CD4-positive, alpha-beta T cell treated with Interleukin-6 for 4 hours (primary cell): ENCODE measurements around the gene ZFP3.
A peak's percentile ranks its signal among the peaks of the same experiment; 100 is the strongest.
"Not testable (repeated sequence)": the region's sequence is repeated elsewhere in the genome, so short reads cannot be mapped to it uniquely, and the experiment has no call there.

Source experiments
- DNase-seq: peaks from one replicate; pipeline ENCODE4 v3.0.0-alpha.2; 2020; ENCODE audit warnings: mixed read lengths

ZFP3 gene

GRCh38 chr17:5080591-5080990 lies 2.3 kb downstream of the ZFP3 start:
- no peak for DNase-seq

DNA sequence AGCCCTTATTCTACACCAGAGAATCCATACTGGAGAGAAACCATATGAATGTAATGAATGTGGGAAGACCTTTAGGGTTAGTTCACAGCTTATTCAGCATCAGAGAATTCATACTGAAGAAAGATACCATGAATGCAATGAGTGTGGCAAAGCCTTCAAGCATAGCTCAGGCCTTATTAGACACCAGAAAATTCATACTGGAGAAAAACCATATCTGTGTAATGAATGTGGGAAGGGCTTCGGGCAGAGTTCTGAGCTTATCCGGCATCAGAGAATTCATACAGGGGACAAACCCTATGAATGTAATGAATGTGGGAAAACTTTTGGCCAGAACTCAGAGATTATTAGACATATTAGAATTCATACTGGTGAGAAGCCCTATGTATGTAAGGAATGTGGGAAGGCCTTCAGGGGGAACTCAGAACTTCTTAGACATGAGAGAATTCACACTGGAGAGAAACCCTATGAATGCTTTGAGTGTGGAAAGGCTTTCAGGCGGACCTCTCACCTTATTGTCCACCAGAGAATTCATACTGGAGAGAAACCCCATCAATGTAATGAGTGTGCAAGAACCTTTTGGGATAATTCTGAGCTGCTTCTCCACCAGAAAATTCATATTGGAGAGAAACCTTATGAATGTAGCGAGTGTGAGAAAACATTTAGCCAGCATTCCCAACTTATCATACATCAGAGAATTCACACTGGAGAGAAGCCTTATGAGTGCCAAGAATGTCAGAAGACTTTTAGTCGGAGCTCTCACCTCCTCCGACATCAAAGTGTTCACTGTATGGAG lies 14.1 kb downstream of the ZFP3 start:
- DNase-seq = no peak

- DNase-seq = no peak
Observed at GRCh38 chr17:5096731-5097100, 18.4 kb downstream of the ZFP3 start.

DNA sequence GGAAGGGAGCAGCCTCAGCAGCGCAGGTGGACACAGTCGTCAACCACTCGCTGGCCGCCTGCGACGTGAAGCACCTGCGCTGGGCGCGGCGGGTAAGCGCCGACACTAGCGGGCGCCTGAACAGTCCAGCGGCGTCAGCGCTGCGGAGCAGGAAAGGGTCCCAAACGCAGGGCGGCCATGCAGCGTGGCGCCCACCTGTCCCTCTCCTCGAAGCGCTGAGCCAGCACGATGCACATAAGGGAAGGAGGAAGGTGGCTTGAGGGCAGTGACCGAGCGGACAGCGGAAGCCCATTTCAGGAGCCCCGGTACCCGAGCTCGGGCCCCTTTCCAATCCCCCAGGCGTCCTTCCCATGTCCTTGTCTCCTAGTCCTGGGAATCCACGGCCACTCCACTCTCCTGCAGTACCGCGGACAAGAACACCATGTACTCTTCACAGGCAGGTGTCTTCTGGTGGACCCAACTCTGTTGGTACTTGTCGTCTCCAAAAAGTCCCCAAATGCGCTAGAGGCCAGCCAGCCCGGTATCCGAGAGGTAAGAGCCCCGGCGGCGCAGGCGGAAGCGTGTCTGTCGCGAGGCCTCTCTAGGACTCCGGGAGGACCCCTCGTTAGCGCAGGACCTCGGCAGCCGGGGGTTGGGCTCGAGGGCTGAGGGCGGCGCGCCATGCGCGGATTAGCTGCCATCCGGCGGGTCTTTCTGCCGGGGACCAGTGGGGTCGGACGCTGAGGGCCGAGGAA lies 19.0 kb downstream of the ZFP3 start:
- peak; percentile 57 for DNase-seq

DNA sequence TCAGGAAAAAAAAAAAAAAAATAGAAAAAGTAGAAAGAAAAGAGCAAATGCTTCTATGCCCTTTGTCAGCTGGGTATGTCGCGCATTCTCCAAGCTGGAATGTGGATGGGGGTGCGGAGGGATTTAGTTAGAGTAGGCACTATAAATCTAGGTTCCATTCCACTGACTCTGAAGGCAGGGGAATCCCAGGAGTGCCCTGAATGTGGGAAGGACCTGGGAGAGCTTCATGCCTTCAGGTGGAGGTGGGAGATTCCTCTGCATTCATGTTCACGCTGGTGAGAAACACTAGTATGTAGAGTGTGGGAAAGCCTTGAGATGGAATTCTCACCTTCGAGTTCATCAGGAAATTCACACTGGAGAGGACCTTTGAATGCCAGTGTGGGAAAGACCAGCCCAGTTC lies 21.0 kb downstream of the ZFP3 start:
- no peak for DNase-seq

- DNase-seq = no peak
Observed at GRCh38 chr17:5100832-5101231, 22.6 kb downstream of the ZFP3 start.

DNA sequence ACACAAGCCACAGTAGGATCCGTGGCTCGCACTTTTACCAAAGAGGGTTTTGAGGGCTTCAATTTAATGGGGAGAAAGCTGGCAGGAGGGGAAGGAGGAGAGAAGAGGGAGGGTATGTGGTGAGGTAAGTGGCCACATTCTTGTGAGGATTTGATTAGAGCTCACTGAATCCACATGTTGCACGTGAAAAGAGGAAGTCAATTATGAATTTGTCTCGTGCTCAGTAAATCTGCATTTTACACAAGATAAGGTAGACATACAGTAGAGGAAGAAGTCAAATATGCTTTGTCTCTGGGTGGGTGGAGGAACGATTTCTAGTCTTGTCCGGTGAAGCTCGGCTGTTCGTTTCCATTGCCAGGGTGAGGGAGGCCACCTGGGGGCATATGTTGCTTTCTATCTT lies 32.5 kb downstream of the ZFP3 start:
- no peak for DNase-seq

GRCh38 chr17:5111402-5112204 lies 33.3 kb downstream of the ZFP3 start, which contains the start of gene ZNF232:
Gene ZNF232 (minus strand): TSS chr17:5111878. CDS start chr17:5111822, 56 bp downstream.
- peak; percentile 94 for DNase-seq

GRCh38 chr17:5115673-5116651 lies 37.7 kb downstream of the ZFP3 start, which contains the start of gene USP6:
Gene USP6 (plus strand): TSS chr17:5116032. CDS start chr17:5130368, 14,336 bp downstream.
- DNase-seq = no peak

DNA sequence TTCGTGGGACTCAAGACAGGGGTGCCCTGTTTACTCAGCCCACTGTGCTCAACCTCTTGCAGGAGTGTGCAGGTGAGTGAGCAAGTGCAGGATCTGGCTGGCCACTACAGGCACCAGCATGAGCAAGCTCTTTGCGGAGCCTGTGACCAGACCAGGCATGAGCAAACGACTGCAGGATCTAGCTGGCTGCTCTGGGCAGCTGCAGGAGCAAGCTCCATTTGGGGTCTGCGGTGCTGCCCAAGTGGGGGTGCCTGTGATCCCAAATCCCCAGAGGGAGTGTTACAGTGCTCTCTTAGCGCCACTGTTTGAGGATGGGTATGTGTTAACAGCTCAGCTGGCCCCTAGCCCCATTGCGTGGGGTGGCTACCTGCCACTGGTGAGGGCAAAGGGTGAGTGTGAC lies 40.0 kb downstream of the ZFP3 start:
- DNase-seq = no peak

DNA sequence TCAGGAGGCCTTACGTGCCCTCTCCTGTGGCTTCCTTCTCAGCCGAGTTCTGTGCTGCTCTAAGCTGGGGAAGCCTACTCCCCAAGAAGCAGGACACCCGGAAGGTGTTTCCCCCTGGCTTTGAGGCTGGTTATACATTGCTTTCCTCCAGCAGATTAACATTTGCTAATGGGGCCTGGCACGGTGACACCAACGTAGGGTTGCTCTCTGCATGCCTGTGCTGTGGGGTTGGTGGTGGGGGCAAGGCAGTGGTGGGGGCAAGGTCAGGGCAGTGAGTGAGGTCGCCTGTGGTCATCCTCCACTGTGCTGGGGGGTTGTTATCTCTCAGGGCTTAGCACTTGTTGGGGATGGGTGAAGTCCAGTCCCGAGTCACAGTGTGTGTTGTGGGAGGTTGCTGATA lies 41.8 kb downstream of the ZFP3 start:
- no peak for DNase-seq

GRCh38 chr17:5120436-5121185 lies 42.3 kb downstream of the ZFP3 start:
- not testable (repeated sequence) for DNase-seq

- no peak for DNase-seq
Observed at GRCh38 chr17:5121186-5121841, 43.0 kb downstream of the ZFP3 start.

- DNase-seq = not testable (repeated sequence)
Observed at GRCh38 chr17:5122056-5122455, 43.8 kb downstream of the ZFP3 start.

DNA sequence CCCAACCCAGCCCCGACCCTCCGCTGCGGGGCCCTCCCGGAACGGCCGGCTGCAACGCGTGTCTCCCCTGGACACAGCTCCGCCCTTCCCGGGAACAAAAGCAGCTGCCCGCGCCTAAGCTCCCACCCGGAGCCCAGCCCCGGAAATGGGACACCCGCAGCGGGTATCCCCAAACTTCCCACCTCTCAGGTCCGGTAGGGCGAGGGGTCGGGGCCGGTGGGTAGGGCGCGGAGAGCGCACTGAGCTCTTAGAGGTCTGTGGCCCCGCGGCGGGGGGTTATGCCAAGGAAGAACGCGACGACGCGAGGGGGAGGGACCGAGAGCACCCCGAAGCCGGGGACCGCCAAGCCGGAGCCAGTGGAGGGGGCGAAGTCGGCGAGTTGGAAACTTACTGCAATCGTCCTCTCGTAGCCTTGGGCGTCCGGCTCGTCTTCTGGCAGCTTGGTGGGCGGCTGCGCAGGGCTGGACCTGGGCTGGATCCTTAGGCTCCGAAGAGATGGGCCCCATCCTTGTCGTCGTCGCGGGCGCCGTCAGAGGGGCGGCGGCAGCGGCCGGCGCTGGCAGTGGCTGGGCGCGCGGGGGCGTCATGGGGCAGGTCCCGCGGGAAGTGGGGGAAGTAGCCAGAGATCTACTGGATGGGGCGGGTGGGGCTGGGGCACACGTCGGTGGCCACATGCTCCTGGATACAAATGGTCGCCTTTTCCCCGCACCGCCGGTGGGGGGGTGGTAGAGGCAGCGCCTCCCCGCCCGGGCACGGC lies 44.5 kb downstream of the ZFP3 start:
- DNase-seq = no peak

DNA sequence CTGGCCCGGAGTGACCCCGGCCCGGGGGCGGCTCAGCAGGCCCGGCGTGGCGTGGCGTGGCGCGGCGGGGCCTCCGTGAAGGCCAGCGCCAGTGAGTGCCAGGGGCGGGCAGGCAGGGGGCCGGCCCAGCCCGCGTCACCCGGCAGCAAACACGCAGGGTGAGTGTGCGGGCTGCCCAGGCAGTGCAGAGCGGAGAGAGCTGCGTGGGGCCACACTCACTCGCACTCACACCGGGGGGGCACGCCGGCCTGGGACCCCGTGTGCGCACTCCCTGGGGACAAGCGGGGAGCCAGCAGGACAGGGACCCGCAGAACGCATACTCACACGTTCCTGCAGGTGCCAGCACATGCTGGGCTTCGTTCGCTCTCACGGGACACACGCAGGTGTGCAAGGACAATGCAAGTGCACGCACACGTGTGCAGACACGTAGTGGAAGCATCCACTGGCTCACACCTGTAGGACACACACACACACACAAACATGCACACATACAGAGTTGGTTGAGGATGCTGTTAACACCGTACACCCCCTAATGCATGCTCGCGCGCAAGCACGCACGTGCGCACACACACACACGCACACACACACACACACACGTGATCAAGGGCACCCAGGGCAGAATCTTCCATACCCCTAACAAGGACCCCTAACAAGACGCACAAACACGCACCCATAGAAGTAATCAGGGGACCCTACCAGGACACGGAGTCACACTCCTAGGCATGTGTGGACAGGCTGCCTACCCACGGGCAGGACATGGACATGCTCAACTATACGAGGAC lies 45.3 kb downstream of the ZFP3 start:
- no peak for DNase-seq

- DNase-seq = not testable (repeated sequence)
Observed at GRCh38 chr17:5124125-5124760, 46.0 kb downstream of the ZFP3 start.

GRCh38 chr17:5124896-5125295 lies 46.6 kb downstream of the ZFP3 start:
- not testable (repeated sequence) for DNase-seq
